ENCODE results near the gene NOTUM.

- TF ChIP-seq MAZ (CRISPR knock-in tag; conservative IDR thresholded peaks at IDR 0.05 in 1 of 2, IDR thresholded peaks at IDR 0.05 in 1 of 2) (peak; percentile 61 to 77; a peak in 3 of 4 replicates), PRMT5 (CRISPR knock-in tag; IDR thresholded peaks at IDR 0.05) (no peak), EZH2 (IDR thresholded peaks at IDR 0.05; ENCODE audit: borderline replicate concordance, low read depth, low read length) (no peak), CTCF (IDR thresholded peaks at IDR 0.05 in 2 of 3, conservative IDR thresholded peaks at IDR 0.05 in 1 of 3; ENCODE audit: insufficient read depth in 2 of 3, low read depth in 1 of 3, low read length in 3 of 3) (peak; percentile 51 to 63 (median 62)), NR3C1 (CRISPR knock-in tag; IDR thresholded peaks at IDR 0.05) (no peak), GABPB1 (CRISPR knock-in tag; IDR thresholded peaks at IDR 0.05) (peak; percentile 78), UBTF (IDR thresholded peaks at IDR 0.05; ENCODE audit: borderline replicate concordance in 1 of 2, low read depth in 2 of 2, low read length in 2 of 2) (no peak), ZFX (CRISPR knock-in tag; IDR thresholded peaks at IDR 0.05) (no peak; the same call in 1 of the 2 replicates), CBFA2T2 (conservative IDR thresholded peaks at IDR 0.05) (no peak), RAD21 (CRISPR knock-in tag; conservative IDR thresholded peaks at IDR 0.05 in 1 of 2, IDR thresholded peaks at IDR 0.05 in 1 of 2) (peak; percentile 33 to 75; a peak in 3 of 4 replicates), MYC (IDR thresholded peaks at IDR 0.05; ENCODE audit: low read depth, low read length) (no peak; the same call in none of the 2 replicates), MYC (CRISPR knock-in tag; IDR thresholded peaks at IDR 0.05; ENCODE audit: borderline replicate concordance, low read depth) (no peak), POLR2B (IDR thresholded peaks at IDR 0.05; ENCODE audit: low read depth, partially characterized antibody) (no peak)
Observed at GRCh38 chr17:81912441-81913309, 48.3 kb downstream of the NOTUM start.
